Neural cell (in vitro differentiated cells): ENCODE results near the gene EVA1A.

Experiments used
- CTCF ChIP-seq: fragments of 450-650 bp; IDR thresholded peaks from 2 replicates; pipeline ENCODE4 v1.5.1; 2014; ENCODE audit warnings: antibody characterized with exemption, mild to moderate bottlenecking, moderate library complexity; ENCODE audit not compliant: poor library complexity, severe bottlenecking
- EZH2 ChIP-seq: fragments of 200-600, 300-800 bp; shearing (Covaris generic), sonication (generic); IDR thresholded peaks from 2 replicates; pipeline ENCODE4 v1.6.1; 2014; ENCODE audit warnings: antibody characterized with exemption, low read length, borderline replicate concordance, mild to moderate bottlenecking; ENCODE audit not compliant: insufficient read depth, poor library complexity, severe bottlenecking
- MXI1 ChIP-seq: fragments of 450-650 bp; conservative IDR thresholded peaks from 2 replicates; pipeline ENCODE4 v1.6.1; 2014; ENCODE audit warnings: antibody characterized with exemption, mild to moderate bottlenecking; ENCODE audit not compliant: poor library complexity, severe bottlenecking
- POLR2AphosphoS5 ChIP-seq: IDR thresholded peaks from 2 replicates; pipeline ENCODE4 v1.6.1; 2012
- SMC3 ChIP-seq: fragments of 450-650 bp; conservative IDR thresholded peaks from 2 replicates; pipeline ENCODE4 v1.6.1; 2014; ENCODE audit warnings: antibody characterized with exemption, mild to moderate bottlenecking, moderate library complexity; ENCODE audit not compliant: poor library complexity

DNA sequence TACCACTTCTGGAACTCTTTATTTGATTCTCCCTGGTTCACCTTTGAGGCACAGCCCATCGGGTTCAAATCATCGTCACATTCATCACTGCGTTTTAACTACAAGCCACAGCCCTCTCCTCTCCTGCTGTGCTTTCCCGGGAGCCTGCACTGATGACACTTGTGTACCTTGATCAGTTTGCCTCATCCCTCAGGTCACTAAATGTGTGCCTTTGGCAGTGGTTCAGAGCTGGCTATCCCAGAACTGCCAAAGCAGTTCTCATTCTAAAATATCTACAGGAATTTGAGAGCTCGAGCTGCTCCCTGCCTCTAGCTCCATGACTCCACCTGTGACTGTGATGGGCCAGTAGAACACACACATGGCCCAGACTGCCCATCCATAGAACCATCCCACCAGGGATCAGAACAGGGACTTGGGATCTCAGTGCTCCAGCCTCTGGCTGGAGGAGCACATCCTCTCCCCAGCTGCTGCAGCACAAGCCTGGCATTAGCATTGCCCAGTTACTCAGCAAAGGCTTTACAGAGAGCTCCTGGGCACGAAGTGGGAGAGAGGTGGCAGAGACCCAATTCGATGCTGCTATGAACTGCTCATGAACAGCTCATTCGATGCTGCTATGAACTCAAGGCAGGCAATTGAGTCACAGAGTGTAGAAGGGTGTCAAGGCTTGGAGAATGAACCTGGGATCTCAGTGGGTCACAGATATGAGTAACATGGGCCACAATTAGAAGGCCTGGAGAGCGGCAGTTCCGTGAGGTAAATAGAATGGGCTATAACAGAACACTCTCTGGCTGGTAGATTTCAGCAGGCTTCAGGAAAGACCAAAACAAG is 41.9 kb downstream of the EVA1A start:
- no peak for TF ChIP-seq SMC3
- TF ChIP-seq EZH2, result no peak
- no peak for TF ChIP-seq POLR2AphosphoS5
- TF ChIP-seq MXI1, result no peak
- TF ChIP-seq CTCF, result no peak
